HL-60/S4 treated with phorbol 12-myristate 13-acetate at 8.2 ng/mL for 4 days and 3 days (cell line): ENCODE data around the gene C4orf50.
"Not testable (repeated sequence)": the region's sequence is repeated elsewhere in the genome, so short reads cannot be mapped to it uniquely, and the experiment has no call there.

Experiments used
- in situ Hi-C: fragments of 300-500 bp; cut with MboI; formaldehyde crosslinking; loops from 2 replicates; pipeline ENCODE4 v1.15.0; 2022; ENCODE audit warnings: low sequenced_read_pairs

C4orf50 gene

GRCh38 chr4:5995901-5996623 lies 22.2 kb downstream of the C4orf50 start:
- in situ Hi-C loops: no loop called here

DNA sequence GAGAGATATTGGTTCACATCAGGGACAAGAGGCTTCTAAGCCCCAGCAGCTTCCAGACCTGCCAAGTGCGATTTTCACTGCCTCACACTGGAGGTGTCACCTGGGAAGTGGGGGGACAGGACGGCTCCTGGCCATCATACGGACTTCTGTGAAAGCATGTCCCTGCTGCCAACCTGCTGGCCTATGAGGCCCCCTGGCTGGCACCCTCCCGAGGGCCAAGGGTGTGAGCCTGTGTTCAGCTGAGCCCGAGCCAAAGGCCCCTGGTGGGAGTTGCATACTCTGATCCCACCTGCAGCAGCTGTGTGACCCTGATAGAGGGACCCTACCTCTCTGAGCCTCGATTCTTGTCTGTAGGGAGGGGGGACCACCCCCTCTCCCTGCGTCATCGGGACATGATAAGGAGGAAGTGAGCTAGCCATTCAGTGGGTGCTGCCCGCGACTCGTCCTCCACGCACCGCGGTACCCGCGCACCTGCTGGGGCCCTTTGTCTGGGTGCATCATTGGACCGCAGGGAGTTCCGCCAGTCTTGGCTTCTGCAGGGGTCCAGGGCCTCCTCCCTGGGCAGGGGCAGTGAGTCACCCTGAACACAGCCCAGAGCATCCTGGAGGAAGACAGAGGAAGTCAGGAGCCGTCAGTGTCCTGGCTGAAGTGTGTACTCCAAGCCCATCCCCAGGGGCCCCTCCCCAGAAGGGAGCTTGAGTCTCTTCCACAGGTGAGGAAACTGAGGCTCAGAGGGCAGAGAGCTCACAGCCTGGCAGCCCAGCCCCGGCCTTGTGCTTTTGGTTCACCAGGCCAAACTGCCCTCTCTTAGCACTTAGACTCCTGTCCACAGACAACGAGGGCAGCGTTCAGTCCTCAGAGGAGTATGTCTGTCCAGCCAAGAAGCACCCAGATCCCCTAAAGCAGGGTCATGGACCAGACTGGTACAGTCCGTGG lies 24.1 kb downstream of the C4orf50 start:
- in situ Hi-C loops: no loop called here

- in situ Hi-C loops: not testable (repeated sequence)
Measured at GRCh38 chr4:5993346-5993745, 24.9 kb downstream of the C4orf50 start.

DNA sequence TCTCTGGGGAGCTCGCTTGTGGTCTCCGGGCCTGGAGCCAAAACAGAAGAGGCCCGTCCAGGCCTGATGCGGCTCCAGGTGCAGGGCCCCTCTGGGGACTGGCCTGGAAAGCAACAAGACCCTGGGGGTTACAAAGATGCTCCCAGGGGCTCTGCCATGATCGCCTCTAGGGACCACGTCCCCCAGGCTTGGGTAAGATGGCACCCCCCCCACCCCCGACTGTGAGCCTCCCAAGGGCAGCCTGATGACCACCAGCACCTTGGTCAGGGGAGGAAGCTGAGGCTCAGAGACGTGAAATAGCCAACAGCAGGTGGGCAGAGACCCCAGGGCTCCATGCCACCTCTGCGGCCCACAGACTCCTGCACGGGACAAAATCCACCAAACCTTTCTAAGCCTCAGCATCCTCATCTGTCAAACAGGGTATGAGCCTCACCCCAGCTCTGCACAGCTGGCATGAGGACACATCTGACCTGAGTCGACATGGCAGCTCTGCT lies 25.4 kb downstream of the C4orf50 start:
- in situ Hi-C loops: no loop called here

DNA sequence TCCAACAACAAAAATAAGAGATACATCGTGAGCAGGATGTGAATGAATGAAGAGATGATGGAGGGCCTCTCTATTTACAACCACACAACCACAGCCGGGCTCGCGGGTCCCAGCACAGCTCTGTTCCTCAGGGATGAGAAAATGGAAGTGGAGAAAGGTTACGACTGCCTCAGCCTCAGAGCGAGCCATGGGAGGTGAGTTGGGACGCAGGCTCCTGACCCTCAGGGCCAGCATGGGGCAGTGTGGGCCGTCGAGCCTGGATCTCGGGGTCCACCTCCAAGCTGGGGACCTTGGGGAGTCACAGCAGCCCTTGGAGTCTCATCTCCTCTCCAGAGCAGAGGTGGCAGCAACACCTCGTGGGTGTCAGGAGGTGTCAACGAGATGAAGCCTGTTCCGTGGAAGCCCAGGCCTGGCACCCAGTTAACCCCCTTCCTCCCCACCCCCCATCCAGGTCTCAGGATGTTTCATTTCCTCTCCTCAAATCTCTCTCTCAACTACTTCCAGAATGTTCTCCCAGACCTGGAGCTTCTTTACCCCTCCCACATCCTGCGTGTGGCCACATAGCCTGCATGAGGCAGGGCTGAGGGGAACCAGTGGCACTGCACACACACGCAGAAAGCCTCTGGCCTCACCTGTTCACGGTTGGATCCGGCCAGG lies 25.9 kb downstream of the C4orf50 start:
- in situ Hi-C loops: no loop called here

DNA sequence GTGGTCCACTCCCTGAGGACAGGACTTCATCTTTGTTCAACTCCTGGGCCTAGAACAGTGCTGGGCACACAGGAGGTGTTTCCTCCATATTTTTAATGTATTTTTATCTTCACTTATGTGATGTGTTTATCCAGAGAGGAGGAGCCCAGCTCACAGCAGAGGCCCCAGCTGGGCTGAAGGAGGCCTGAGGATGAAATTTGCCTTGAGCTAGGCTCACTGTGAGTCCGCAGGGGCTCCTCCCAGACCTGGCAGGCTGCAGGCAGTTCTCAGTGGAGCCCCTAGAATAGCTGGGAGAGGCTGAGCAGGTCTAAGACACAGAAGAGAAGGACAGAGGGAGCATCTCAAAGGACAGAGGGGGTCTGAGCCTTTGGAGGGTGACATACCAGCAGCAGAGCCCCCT lies 26.8 kb downstream of the C4orf50 start:
- in situ Hi-C loops: no loop called here

GRCh38 chr4:5990446-5991160 lies 27.6 kb downstream of the C4orf50 start:
- in situ Hi-C loops: no loop called here

- in situ Hi-C loops: no loop called here
Measured at GRCh38 chr4:5989236-5990225, 28.7 kb downstream of the C4orf50 start.

DNA sequence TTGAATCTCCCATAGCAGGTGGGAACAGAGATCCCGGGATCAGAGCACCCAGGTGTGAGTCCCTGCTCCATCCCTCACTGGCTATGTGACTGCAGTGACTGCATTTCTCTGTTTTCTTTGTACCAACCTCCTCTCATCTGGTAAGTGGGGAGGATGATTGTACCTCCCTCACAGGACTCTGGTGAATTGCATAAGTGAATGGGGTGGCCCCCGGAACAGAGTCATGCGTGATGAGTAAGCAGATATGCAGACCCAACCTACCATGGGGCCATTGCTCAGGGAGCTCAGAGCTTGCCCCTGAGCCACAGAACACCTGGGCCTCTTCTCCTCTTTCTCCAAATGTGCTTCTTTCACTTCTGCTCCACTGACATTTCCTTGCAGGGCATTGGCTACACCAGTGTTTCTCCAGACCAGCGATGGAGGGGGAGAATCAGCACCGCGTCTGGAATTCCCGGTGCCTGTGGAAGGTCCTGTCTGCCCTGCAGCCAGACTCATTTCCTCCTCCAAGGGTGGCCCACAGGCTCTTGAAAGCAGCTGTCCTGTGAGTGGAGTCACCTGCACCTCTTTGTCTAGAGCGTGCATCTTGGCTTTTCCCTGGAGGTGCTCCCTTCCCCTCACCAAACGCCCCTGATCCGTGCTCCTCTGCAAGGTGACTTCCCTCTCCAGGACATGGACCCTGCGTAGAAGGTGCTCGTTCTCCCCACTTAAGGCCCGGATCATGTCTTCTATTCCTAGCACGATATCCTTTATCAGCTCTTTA lies 30.0 kb downstream of the C4orf50 start:
- in situ Hi-C loops: no loop called here

DNA sequence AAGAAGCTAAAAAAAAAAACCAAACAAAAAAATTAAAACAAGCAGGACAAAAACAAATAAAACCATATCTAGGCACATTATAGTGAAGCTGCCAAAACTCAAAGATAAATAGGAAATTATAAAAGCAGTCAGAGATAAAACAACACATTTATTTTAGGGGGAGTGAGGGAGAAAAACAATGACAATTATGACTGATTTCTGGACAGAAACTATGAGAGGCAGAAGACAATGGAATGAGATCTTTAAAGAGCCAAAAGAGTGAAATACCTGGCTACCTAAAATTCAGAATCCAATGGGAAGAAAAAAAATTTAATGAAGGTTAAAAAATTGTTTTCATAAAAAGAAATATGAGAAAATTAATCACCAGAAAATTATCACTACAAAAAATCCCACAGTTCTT lies 33.4 kb downstream of the C4orf50 start:
- in situ Hi-C loops: no loop called here

GRCh38 chr4:5982156-5982973 lies 35.9 kb downstream of the C4orf50 start:
- in situ Hi-C loops: no loop called here

GRCh38 chr4:5980436-5981155 lies 37.6 kb downstream of the C4orf50 start:
- in situ Hi-C loops: no loop called here

GRCh38 chr4:5979981-5980380 lies 38.2 kb downstream of the C4orf50 start:
- in situ Hi-C loops: no loop called here

DNA sequence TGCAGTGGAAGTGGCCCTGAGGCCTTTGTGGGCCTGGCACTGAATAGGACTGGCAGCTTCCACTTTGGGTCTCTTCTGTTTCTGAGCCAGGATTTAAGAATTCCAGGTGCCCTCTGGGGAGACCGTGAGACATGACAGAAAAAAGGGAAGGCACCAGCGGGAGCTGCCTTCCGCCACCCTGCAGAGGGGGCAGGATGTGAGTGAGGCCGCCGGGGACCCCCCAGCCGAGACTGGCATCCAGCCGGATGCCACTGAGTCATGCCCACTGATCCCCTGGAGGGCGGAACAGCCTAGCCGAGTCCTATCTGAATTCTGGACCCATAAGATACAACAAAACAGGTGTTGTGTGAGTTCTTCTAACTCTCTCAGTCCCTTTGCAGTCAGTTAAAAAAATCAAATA lies 41.3 kb downstream of the C4orf50 start:
- in situ Hi-C loops: no loop called here

- in situ Hi-C loops: no loop called here
Measured at GRCh38 chr4:5976431-5976830, 41.8 kb downstream of the C4orf50 start.

- in situ Hi-C loops: no loop called here
Measured at GRCh38 chr4:5974321-5974720, 43.9 kb downstream of the C4orf50 start.

DNA sequence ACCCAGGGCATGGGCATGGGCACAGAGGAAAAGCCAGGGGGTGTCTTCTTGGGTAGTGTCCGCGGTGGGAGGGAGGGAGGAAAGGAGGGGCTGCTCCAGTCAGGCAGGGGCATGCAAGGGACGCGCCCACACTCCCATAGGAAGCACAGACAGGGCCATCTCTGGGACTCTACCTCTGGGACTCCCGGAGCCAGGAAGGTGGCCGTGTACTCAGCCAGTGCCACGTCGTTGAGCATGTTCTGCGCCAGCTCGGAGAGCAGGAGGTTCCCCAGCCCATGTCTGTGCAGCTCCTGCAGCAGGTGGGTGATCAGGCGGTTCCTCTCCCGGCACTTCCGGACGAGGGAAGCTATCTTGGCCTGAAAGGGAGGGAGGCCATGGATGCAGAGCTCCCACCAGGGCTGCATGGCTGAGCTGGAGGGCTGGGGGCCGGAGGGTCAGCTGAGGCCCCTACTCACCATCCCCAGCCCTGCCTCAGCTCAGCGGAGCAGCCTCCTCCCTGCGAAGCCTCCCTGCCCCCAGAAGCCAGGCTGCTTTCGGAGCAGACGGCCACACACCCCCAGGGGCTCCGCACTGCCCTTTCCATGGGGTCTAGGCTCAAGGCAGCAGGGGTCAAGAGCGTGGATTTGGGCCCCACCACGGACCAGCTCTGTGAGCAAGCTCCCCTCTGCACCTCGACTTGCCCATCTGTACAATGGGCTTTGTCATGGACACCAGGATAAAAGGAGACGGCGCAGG lies 44.6 kb downstream of the C4orf50 start:
- in situ Hi-C loops: no loop called here
